Neural cell (in vitro differentiated cells): Measurements from ENCODE around the gene RPRML.

Source experiments
- SMC3 ChIP-seq: fragments of 450-650 bp; conservative IDR thresholded peaks from 2 replicates; pipeline ENCODE4 v1.6.1; 2014; ENCODE audit warnings: antibody characterized with exemption, mild to moderate bottlenecking, moderate library complexity; ENCODE audit not compliant: poor library complexity
- TAF1 ChIP-seq: IDR thresholded peaks from 2 replicates; pipeline ENCODE4 v1.6.1; 2012; ENCODE audit warnings: low read depth
- TF ChIP-seq, protein P1 (sequence below): IDR thresholded peaks from 2 replicates; pipeline ENCODE4 v1.6.1; 2012; ENCODE audit warnings: borderline replicate concordance
- TF ChIP-seq, protein P2 (sequence below): fragments of 450-650 bp; IDR thresholded peaks from 2 replicates; pipeline ENCODE4 v1.5.1; 2014; ENCODE audit warnings: antibody characterized with exemption, mild to moderate bottlenecking, moderate library complexity; ENCODE audit not compliant: poor library complexity, severe bottlenecking

DNA sequence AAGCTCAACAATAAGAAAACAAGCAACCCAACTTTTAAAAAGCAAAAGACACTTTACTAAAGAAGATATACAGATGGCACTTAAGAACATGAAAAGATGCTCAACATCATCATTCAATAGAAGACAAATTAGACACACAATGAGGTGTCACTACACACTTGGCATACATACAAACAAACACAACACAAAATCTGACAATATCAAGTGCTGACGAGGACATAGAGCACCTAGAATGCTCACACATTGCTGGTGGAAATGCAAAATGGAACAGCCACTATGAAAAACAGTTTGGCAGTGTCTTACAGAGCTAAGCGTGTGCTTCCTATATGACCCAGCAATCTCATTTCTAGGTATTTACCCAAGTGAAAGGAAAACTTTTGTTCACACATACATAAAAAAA lies 18.9 kb downstream of the RPRML start:
- TF ChIP-seq SMC3, result no peak
- TF ChIP-seq TAF1, result no peak
- TF ChIP-seq, protein P1, sequence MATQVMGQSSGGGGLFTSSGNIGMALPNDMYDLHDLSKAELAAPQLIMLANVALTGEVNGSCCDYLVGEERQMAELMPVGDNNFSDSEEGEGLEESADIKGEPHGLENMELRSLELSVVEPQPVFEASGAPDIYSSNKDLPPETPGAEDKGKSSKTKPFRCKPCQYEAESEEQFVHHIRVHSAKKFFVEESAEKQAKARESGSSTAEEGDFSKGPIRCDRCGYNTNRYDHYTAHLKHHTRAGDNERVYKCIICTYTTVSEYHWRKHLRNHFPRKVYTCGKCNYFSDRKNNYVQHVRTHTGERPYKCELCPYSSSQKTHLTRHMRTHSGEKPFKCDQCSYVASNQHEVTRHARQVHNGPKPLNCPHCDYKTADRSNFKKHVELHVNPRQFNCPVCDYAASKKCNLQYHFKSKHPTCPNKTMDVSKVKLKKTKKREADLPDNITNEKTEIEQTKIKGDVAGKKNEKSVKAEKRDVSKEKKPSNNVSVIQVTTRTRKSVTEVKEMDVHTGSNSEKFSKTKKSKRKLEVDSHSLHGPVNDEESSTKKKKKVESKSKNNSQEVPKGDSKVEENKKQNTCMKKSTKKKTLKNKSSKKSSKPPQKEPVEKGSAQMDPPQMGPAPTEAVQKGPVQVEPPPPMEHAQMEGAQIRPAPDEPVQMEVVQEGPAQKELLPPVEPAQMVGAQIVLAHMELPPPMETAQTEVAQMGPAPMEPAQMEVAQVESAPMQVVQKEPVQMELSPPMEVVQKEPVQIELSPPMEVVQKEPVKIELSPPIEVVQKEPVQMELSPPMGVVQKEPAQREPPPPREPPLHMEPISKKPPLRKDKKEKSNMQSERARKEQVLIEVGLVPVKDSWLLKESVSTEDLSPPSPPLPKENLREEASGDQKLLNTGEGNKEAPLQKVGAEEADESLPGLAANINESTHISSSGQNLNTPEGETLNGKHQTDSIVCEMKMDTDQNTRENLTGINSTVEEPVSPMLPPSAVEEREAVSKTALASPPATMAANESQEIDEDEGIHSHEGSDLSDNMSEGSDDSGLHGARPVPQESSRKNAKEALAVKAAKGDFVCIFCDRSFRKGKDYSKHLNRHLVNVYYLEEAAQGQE, result no peak
- TF ChIP-seq, protein P2, sequence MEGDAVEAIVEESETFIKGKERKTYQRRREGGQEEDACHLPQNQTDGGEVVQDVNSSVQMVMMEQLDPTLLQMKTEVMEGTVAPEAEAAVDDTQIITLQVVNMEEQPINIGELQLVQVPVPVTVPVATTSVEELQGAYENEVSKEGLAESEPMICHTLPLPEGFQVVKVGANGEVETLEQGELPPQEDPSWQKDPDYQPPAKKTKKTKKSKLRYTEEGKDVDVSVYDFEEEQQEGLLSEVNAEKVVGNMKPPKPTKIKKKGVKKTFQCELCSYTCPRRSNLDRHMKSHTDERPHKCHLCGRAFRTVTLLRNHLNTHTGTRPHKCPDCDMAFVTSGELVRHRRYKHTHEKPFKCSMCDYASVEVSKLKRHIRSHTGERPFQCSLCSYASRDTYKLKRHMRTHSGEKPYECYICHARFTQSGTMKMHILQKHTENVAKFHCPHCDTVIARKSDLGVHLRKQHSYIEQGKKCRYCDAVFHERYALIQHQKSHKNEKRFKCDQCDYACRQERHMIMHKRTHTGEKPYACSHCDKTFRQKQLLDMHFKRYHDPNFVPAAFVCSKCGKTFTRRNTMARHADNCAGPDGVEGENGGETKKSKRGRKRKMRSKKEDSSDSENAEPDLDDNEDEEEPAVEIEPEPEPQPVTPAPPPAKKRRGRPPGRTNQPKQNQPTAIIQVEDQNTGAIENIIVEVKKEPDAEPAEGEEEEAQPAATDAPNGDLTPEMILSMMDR, result no peak
